T-helper 22 cell (primary cell): ENCODE results near the gene ARHGEF1.

Experiments used
- DNase-seq: peaks from one replicate; pipeline ENCODE4 v3.0.0-alpha.2; 2020; ENCODE audit warnings: low read depth

Gene ARHGEF1

GRCh38 chr19:41882568-41883462 is at the start of gene ARHGEF1:
Gene ARHGEF1 (plus strand): TSS chr19:41883184. CDS start chr19:41888083, 4,899 bp downstream.
- DNase-seq, result peak; percentile 52

DNA sequence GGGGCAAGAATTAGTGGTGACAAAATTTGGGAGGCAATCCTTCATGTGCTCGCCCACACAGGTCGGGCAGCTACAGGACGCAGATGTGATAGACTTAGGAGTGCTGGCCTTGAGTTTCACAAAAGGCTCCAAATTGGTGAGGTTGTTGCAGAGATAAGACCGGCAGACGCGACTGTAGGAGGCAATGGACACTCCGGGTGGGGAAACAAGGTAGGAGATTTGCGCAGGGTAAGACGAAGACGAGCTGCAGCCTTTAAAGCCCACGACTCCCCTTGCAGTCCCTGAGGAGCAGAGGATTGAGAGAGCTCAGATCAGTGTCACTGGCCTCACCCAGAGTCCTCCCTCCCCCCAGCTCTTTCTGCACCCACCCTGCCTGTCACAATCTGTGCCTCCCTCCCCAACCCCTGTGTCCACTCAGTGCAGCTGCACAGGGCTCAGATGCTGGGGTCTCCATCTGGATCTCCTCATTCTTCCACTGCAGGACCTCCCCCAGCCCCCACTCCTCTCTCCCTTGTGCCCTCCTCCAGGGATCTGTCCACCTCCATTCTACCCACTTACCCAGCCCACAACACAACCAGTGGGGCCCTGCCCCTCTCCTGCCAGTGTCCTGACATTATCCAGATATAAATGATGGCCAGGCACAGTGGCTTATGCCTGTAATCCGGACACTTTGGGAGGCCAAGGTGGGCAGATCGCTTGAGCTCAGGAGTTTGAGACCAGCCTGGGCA is 44.8 kb upstream of the ARHGEF1 start:
- DNase-seq, result no peak

- no peak for DNase-seq
These were observed 43.8 kb upstream of the ARHGEF1 start for GRCh38 chr19:41839211-41839610.

GRCh38 chr19:41843371-41843770 is 39.6 kb upstream of the ARHGEF1 start:
- DNase-seq, result no peak

- no peak for DNase-seq
These were observed 38.4 kb upstream of the ARHGEF1 start, which contains the start of gene LYPD4 for GRCh38 chr19:41844601-41845000. Gene LYPD4 (minus strand): TSS chr19:41844683. CDS start chr19:41839285, 5,398 bp downstream.

DNA sequence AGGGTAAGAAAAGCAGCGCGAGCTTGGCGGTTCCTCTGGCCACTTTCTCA is 38.2 kb upstream of the ARHGEF1 start, which contains the start of gene DMRTC2:
Gene DMRTC2 (plus strand): TSS at position 42 of the 50 bp plus-strand sequence. CDS start 2,387 bp downstream, outside the sequence.
- no peak for DNase-seq

GRCh38 chr19:41845051-41845590 is 37.9 kb upstream of the ARHGEF1 start:
- no peak for DNase-seq

- no peak for DNase-seq
These were observed 35.5 kb upstream of the ARHGEF1 start for GRCh38 chr19:41847351-41848105.

GRCh38 chr19:41848666-41849065 is 34.3 kb upstream of the ARHGEF1 start:
- DNase-seq, result no peak

- no peak for DNase-seq
These were observed 33.9 kb upstream of the ARHGEF1 start for GRCh38 chr19:41849067-41849466.

GRCh38 chr19:41850381-41850780 is 32.6 kb upstream of the ARHGEF1 start:
- no peak for DNase-seq

- no peak for DNase-seq
These were observed 31.5 kb upstream of the ARHGEF1 start for GRCh38 chr19:41851456-41851855.

GRCh38 chr19:41853344-41853743 is 29.6 kb upstream of the ARHGEF1 start:
- DNase-seq, result no peak

DNA sequence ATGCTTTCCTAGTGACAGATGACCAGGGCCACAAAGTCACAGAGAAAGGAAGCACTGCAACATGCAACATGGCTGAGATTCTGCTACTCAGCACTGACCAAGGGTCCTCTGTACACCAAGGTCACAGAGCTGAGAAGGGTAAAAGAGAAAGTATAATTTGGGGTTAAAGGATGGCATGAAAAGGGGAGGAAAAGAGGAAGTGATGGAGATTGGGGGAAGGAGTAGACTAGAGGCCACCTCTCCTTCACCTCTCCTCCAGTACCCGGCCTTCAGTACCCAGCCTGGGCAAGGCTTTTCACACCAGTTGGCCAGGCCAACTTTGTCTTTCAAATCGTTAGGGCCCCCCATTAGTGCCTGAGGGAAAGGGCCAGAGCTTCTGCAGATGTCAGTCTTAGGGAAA is 29.2 kb upstream of the ARHGEF1 start:
- DNase-seq, result no peak

DNA sequence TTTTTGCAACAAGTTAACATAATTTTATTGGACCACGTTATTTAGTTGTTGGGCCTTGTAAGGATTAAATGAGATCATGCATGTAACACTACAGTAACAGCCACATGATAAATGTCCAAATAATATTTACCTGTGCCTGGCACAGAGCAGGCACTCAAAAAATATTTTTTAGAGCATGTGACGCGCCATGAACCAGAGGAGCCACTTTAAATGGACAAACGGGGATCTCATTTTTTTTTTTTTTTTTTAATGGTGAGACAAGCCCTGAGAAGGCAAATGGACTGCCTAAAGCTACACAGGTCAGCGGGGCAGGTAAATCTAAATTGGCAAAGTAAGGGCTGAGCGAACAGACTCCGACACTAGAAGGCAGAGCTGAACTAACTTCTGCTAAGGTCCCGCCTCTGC is 23.8 kb upstream of the ARHGEF1 start:
- no peak for DNase-seq

DNA sequence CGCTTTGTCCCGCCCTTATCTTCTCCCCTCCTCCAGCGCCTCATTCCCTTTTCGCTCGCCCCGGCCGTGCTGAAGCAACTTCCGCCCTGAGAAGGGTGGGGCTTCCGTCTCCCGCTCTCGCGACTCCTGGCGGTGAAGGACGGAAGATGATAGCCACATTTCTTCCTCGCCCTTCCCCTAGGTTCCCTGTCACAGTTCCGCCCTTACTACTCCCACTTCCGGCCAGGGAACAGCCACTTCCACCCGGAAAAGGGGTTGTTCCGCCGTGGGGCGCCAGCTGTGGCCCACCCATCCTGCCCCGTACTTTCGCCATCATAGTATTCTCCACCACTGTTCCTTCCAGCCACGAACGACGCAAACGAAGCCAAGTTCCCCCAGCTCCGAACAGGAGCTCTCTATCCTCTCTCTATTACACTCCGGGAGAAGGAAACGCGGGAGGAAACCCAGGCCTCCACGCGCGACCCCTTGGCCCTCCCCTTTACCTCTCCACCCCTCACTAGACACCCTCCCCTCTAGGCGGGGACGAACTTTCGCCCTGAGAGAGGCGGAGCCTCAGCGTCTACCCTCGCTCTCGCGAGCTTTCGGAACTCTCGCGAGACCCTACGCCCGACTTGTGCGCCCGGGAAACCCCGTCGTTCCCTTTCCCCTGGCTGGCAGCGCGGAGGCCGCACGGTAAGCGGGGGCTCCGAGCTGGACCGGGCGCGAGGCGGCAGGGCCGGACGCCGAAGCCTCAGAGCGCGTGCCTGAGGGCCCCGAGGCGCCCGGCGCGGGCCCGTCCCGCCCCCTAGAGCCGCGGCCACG is 23.2 kb upstream of the ARHGEF1 start, which contains the start of gene RPS19:
Gene RPS19 (plus strand): TSS at position 638 of the 801 bp plus-strand sequence. CDS start 520 bp downstream, outside the sequence.
- peak; percentile 94 for DNase-seq

- DNase-seq, result no peak
These were observed 22.4 kb upstream of the ARHGEF1 start for GRCh38 chr19:41860419-41861115.

DNA sequence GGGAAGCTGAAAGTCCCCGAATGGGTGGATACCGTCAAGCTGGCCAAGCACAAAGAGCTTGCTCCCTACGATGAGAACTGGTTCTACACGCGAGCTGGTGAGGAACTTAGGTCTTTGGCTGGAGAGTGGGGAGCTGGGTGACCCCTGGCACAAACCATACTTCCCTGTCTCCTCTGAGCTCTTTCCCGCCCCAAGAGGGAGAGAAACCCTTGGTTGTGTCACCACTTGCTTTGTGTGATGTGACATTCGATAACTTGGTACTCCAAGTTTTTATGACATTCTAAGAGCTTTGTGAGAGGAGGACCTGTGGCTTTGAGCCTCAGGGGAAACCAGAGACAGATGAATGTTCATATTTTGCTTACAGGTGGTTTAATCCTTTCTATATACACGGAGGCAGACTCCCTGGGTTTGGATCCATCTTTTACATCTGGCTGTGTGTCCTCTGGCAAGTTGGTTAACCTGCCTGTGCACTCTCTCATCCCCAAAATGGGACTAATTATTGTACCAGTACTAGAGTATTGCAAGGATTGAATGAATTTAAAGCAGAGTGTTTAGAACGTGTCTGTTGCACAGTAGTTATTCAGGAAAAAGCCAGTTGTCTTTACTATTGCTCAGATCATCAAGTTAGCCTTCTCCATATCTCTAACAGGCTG is 21.7 kb upstream of the ARHGEF1 start:
- DNase-seq, result no peak

- no peak for DNase-seq
These were observed 21.1 kb upstream of the ARHGEF1 start for GRCh38 chr19:41861846-41862245.

DNA sequence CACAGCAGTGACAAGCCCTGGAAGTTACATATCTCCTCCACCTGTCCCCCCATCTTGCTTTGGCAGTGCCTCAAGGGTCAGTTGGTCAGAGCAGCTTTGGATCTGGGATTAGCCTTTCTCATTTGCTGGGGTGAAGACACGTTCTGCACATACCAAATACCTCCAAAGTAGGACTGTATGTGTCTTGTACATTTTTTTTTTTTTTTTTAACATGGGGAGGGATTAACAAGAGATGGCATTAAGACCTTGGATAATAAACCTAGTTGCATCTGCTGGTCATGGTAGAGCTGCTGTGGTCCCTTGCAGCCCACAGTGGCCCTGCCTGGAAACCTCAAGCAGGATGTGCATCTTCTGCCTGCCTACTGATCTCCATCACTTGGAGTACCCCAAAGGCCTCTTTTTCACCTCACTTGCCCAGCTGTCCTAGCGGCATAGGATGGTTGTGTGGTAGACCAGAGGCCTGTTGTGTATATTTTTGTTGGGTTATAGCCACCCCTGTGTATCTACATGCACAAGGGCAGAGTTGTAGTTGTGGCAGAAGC is 20.5 kb upstream of the ARHGEF1 start:
- no peak for DNase-seq
